ENCODE measurements around the gene LIN37. TPM values are rescaled to one million over a fixed set of nuclear protein-coding genes. Genes with fewer than 3 reads are reported as not detected.
A peak's percentile ranks its signal among the peaks of the same experiment; 100 is the strongest.

The LIN37 gene
- total and polyA plus RNA-seq, 9 of the 15 experiments (the other 6 are each of a cell fraction or from before 2014, with no cell fraction given) = 1.2 to 12.5 (median 8.6) TPM

DNA sequence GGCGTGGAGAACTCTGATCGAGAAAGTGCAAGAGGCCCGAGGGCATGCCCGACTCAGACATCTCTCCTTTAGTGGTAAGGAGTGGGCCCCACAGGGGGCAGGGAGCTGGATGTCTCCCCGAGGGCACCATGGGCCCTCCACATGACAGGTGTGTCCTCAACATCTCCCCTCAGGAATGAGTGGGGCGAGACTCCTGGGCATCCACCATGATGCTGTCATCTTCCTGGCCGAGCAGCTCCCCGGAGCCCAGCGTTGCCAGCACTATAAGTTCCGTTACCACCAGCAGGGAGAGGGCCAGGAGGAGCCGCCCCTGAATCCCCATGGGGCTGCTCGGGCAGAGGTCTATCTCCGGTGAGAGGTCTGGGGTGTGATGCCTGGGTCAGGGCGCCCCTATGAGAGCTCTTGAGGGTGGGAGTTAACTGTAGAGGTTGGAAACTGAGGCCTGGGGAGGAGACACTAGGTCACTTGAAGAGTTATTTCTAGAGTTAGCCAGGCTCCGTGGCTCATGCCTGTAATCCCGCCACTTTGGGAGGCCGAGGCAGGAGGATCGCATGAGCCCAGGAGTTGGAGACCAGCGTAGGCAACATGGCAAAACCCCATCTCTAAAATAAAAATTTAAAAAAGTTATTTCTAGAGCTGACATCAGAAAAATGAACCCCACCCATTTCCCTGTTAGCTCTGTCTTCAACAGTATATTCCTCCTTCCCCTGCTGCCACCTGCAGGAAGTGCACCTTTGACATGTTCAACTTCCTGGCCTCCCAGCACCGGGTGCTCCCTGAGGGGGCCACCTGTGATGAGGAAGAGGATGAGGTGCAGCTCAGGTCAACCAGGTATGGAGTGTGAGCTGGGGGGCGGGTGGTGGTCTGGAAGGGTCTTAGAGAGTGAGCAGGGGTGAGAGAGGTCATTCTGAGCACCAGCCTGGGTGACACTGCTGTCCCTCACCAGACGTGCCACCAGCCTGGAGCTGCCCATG lies 11.2 kb upstream of the LIN37 start (continued):
- TF ChIP-seq, protein P1, sequence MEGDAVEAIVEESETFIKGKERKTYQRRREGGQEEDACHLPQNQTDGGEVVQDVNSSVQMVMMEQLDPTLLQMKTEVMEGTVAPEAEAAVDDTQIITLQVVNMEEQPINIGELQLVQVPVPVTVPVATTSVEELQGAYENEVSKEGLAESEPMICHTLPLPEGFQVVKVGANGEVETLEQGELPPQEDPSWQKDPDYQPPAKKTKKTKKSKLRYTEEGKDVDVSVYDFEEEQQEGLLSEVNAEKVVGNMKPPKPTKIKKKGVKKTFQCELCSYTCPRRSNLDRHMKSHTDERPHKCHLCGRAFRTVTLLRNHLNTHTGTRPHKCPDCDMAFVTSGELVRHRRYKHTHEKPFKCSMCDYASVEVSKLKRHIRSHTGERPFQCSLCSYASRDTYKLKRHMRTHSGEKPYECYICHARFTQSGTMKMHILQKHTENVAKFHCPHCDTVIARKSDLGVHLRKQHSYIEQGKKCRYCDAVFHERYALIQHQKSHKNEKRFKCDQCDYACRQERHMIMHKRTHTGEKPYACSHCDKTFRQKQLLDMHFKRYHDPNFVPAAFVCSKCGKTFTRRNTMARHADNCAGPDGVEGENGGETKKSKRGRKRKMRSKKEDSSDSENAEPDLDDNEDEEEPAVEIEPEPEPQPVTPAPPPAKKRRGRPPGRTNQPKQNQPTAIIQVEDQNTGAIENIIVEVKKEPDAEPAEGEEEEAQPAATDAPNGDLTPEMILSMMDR (IDR thresholded peaks at IDR 0.05 in 2 of 3, conservative IDR thresholded peaks at IDR 0.05 in 1 of 3; ENCODE audit: insufficient read depth in 2 of 3, low read depth in 1 of 3, low read length in 3 of 3) = peak in 1 of 3 experiments; percentile 28; a peak in 3 of 6 replicates
- no peak for TF ChIP-seq TGIF2 (CRISPR knock-in tag; IDR thresholded peaks at IDR 0.05)
- TF ChIP-seq GTF2A2 (tag; IDR thresholded peaks at IDR 0.05) = no peak
- no peak for TF ChIP-seq SMAD1 (IDR thresholded peaks at IDR 0.05; ENCODE audit: low read depth, low read length, partially characterized antibody)
- no peak for TF ChIP-seq RBM25 (IDR thresholded peaks at IDR 0.05; ENCODE audit: low read depth, low read length, severe bottlenecking)
- TF ChIP-seq POLR2AphosphoS5 (IDR thresholded peaks at IDR 0.05; ENCODE audit: control insufficient read depth, insufficient read depth, low read depth, low read length) = peak; percentile 11; the same call in 1 of the 2 replicates
- no peak for TF ChIP-seq TFE3 (CRISPR knock-in tag; IDR thresholded peaks at IDR 0.05)
- no peak for TF ChIP-seq SP1 (CRISPR knock-in tag; IDR thresholded peaks at IDR 0.05)
- no peak for TF ChIP-seq PHF20 (IDR thresholded peaks at IDR 0.05; ENCODE audit: partially characterized antibody)

Data from K562 (cell line).